Right lobe of liver (tissue), 4 donors: ENCODE data around the gene ARAF.

Source experiments
- POLR2A ChIP-seq: fragments of 450-650 bp; IDR thresholded peaks from one replicate; pipeline ENCODE4 v1.6.1; 2017; ENCODE audit warnings: antibody characterized with exemption, mild to moderate bottlenecking
- TF ChIP-seq, protein P1 (sequence below), 4 donors: fragments of 200-600 bp in 3 of 4; fragments of 450-650 bp in 1 of 4; IDR thresholded peaks; one replicate each; pipeline versions ENCODE4 v1.5.1 to v1.8.0; 2016 to 2022; ENCODE audit warnings: antibody characterized with exemption in 4 of 4, mild to moderate bottlenecking in 2 of 4
- donor health status: DM: no; HTN: no; CAD: no.
- donor health status: DM: no; HTN: no; CAD: no.
- donor health status: DM: no; HTN: yes; CAD: no.

DNA sequence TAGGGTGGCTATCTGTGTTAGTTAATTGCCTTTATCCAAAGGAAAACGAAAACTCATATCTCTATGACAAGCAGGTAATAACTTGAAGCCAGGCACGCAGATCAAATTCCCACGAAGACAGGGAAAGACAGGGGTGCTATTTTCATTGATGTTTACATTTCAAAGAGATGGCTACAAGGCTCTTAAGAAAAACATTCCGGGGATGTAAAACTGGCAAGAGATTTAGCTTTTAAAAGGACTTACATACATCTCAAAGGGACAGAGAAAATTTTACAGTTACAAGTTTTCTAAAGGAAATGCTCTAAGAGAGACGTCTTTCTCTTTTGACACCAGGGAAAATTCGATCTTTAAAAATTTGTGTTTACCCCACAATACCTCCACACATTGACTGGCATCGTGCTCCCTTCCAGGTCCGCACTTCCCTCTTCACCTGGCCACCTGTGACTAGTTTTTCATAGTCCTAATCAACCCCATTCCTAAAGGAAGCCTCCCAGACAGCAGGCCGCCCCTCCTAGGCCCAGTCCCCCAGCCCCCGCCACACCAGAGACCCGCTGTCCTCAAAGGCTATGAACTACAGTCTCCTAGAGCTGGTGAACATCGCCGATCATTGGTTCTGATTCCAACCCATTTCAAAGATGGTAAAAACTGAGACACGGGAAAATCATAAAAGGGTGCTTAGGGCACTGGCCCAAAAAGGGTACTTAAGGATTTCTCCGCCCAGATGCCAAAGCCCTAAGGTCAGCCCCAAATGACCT lies 649 bp upstream of the ARAF start:
- TF ChIP-seq, protein P1, sequence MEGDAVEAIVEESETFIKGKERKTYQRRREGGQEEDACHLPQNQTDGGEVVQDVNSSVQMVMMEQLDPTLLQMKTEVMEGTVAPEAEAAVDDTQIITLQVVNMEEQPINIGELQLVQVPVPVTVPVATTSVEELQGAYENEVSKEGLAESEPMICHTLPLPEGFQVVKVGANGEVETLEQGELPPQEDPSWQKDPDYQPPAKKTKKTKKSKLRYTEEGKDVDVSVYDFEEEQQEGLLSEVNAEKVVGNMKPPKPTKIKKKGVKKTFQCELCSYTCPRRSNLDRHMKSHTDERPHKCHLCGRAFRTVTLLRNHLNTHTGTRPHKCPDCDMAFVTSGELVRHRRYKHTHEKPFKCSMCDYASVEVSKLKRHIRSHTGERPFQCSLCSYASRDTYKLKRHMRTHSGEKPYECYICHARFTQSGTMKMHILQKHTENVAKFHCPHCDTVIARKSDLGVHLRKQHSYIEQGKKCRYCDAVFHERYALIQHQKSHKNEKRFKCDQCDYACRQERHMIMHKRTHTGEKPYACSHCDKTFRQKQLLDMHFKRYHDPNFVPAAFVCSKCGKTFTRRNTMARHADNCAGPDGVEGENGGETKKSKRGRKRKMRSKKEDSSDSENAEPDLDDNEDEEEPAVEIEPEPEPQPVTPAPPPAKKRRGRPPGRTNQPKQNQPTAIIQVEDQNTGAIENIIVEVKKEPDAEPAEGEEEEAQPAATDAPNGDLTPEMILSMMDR (IDR thresholded peaks at IDR 0.05): no peak
- no peak for TF ChIP-seq POLR2A
